Activated CD8-positive, alpha-beta memory T cell treated with anti-CD3 and anti-CD28 coated beads for 4 hours (primary cell): ENCODE results near the gene WIZ.
A peak's percentile ranks its signal among the peaks of the same experiment; 100 is the strongest.

Experiments used
- DNase-seq, 2 donors: peaks; one replicate each; pipeline ENCODE4 v3.0.0-alpha.2; 2020; ENCODE audit warnings: low read depth in 2 of 2

WIZ gene

GRCh38 chr19:15445807-15446376 lies 3.9 kb downstream of the WIZ start:
- DNase-seq: no peak

- no peak for DNase-seq
Measured at GRCh38 chr19:15445227-15445605, 4.5 kb downstream of the WIZ start.

GRCh38 chr19:15444505-15445226 lies 5.1 kb downstream of the WIZ start:
- DNase-seq: no peak

- no peak for DNase-seq
Measured at GRCh38 chr19:15443838-15444237, 5.9 kb downstream of the WIZ start.

GRCh38 chr19:15443325-15443724 lies 6.4 kb downstream of the WIZ start:
- DNase-seq: no peak

- DNase-seq: no peak
Measured at GRCh38 chr19:15442142-15442920, 7.4 kb downstream of the WIZ start.

GRCh38 chr19:15441317-15441716 lies 8.4 kb downstream of the WIZ start:
- DNase-seq: no peak

- no peak for DNase-seq
Measured at GRCh38 chr19:15439821-15440641, 9.7 kb downstream of the WIZ start.

GRCh38 chr19:15439078-15439799 lies 10.5 kb downstream of the WIZ start:
- DNase-seq: no peak

GRCh38 chr19:15438577-15438976 lies 11.2 kb downstream of the WIZ start:
- DNase-seq: no peak

- no peak for DNase-seq
Measured at GRCh38 chr19:15438124-15438496, 11.6 kb downstream of the WIZ start.

- DNase-seq: no peak
Measured at GRCh38 chr19:15437355-15438123, 12.2 kb downstream of the WIZ start.

- DNase-seq: no peak
Measured at GRCh38 chr19:15436826-15437110, 13.0 kb downstream of the WIZ start.

GRCh38 chr19:15436012-15436825 lies 13.5 kb downstream of the WIZ start:
- DNase-seq: no peak

- no peak for DNase-seq
Measured at GRCh38 chr19:15433519-15434069, 16.2 kb downstream of the WIZ start.

- peak; percentile 84 for DNase-seq
Measured at GRCh38 chr19:15432629-15433518, 16.9 kb downstream of the WIZ start.

- no peak for DNase-seq
Measured at GRCh38 chr19:15432018-15432494, 17.7 kb downstream of the WIZ start.

GRCh38 chr19:15431396-15432017 lies 18.2 kb downstream of the WIZ start:
- DNase-seq: no peak
